Measurements from ENCODE around the gene FBXW7.

The FBXW7 gene

GRCh38 chr4:152364383-152364782, 171.5 kb downstream of the FBXW7 start:
- no peak for DNase-seq

- DNase-seq = no peak
These were observed 172.0 kb downstream of the FBXW7 start for GRCh38 chr4:152363904-152364303.

GRCh38 chr4:152363086-152363485, 172.8 kb downstream of the FBXW7 start:
- no peak for DNase-seq

- DNase-seq = no peak
These were observed 175.9 kb downstream of the FBXW7 start for GRCh38 chr4:152360045-152360410.

- DNase-seq = no peak
These were observed 176.5 kb downstream of the FBXW7 start for GRCh38 chr4:152359208-152360044.

GRCh38 chr4:152357206-152357605, 178.7 kb downstream of the FBXW7 start:
- DNase-seq = no peak

- DNase-seq = no peak
These were observed 179.4 kb downstream of the FBXW7 start for GRCh38 chr4:152356428-152357034.

GRCh38 chr4:152352622-152353116, 183.2 kb downstream of the FBXW7 start:
- peak; percentile 69 for DNase-seq

- DNase-seq = no peak
These were observed 183.7 kb downstream of the FBXW7 start for GRCh38 chr4:152352215-152352614.

GRCh38 chr4:152351080-152351479, 184.8 kb downstream of the FBXW7 start:
- DNase-seq = no peak

GRCh38 chr4:152348670-152349069, 187.2 kb downstream of the FBXW7 start:
- DNase-seq = no peak

- DNase-seq = no peak
These were observed 188.9 kb downstream of the FBXW7 start for GRCh38 chr4:152346979-152347378.

GRCh38 chr4:152346526-152346925, 189.4 kb downstream of the FBXW7 start:
- no peak for DNase-seq

- DNase-seq = no peak
These were observed 191.9 kb downstream of the FBXW7 start for GRCh38 chr4:152344001-152344400.

GRCh38 chr4:152342293-152342692, 193.6 kb downstream of the FBXW7 start:
- DNase-seq = no peak

- no peak for DNase-seq
These were observed 195.1 kb downstream of the FBXW7 start for GRCh38 chr4:152340818-152341217.

- DNase-seq = no peak
These were observed 196.3 kb downstream of the FBXW7 start for GRCh38 chr4:152339576-152339975.

GRCh38 chr4:152334931-152335330, 201.0 kb downstream of the FBXW7 start:
- DNase-seq = no peak

- DNase-seq = no peak
These were observed 204.8 kb downstream of the FBXW7 start for GRCh38 chr4:152331042-152331441.

GRCh38 chr4:152328582-152328981, 207.3 kb downstream of the FBXW7 start:
- no peak for DNase-seq

GRCh38 chr4:152327606-152328453, 208.1 kb downstream of the FBXW7 start:
- no peak for DNase-seq

GRCh38 chr4:152325831-152326230, 210.1 kb downstream of the FBXW7 start:
- DNase-seq = no peak

GRCh38 chr4:152323221-152323620, 212.7 kb downstream of the FBXW7 start:
- no peak for DNase-seq
